Measurements from ENCODE around the gene TEX38. TPM values are rescaled to one million over a fixed set of nuclear protein-coding genes. Genes with fewer than 3 reads are reported as not detected.

TEX38 gene
- total RNA-seq, 2 experiments from 2014 or later, result not detected

DNA sequence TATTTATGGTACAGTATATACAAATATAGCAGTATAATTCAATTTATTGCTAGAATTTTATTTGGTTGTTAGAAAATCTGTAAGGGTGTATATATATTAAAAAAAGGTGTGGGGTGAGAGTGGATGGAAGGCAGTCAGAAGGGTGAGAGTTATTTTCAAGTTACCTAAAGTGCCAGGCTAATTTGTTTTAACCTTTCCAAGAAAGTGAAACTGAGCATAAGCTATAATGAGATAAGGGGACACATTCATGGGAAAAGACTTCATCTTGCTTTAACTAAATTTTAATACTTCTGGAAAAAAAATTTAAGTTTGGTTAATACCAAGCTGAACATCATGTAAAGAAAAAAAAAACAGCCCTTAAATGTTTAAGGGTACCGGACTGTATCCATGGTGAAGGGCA is 4.9 kb downstream of the TEX38 start:
- Histone ChIP-seq H4K20me1 (ENCODE audit: insufficient read depth, low read length) (no peaks in the 10 kb centered on the region), H3K79me2 (ENCODE audit: insufficient read depth, low read depth, low read length) (no peaks in the 10 kb centered on the region), H3K4me1 (ENCODE audit: insufficient read depth, low read length, poor library complexity, severe bottlenecking) (no peaks in the 10 kb centered on the region), H3K4me2 (ENCODE audit: low read length) (no peak overlapping the region), H3K9me2 (ENCODE audit: insufficient read depth, low read length) (no peaks in the 10 kb centered on the region), H3K4me3 (ENCODE audit: low read depth, low read length, poor library complexity, severe bottlenecking) (no peak overlapping the region), H3K27ac (ENCODE audit: low read depth, low read length, poor library complexity, severe bottlenecking) (no peak overlapping the region), H3K36me3 (ENCODE audit: insufficient read depth, low read length) (peaks cover 73% of the 10 kb centered on the region), H2AFZ (ENCODE audit: low read length) (no peak overlapping the region), H3K9me3 (ENCODE audit: low read length) (no peaks in the 10 kb centered on the region)
- intact Hi-C loops (cut with micrococcal nuclease; ENCODE audit: unreplicated experiment), result no loop called here
- ChIA-PET POLR2A (interaction anchor here (0.8 to 1.0 kb wide), 2 partner anchors 14 to 32 kb away, joined by 3 read pairs; no protein-coding TSS in a partner anchor), CTCF (ENCODE audit: unreplicated experiment) (no interaction called here)
- TF ChIP-seq EZH2phosphoT487 (IDR thresholded peaks at IDR 0.05; ENCODE audit: borderline replicate concordance, low read depth, low read length) (no peak), CTCF (conservative IDR thresholded peaks at IDR 0.05; ENCODE audit: low read length) (no peak)
- BruUV-seq (replicated peaks), result no TSS peak
- DNase-seq (ENCODE audit: low spot score), result no peak

GRCh38 chr1:46677339-46677738 is 5.7 kb downstream of the TEX38 start:
- TF ChIP-seq CTCF (conservative IDR thresholded peaks at IDR 0.05; ENCODE audit: low read length) (no peak), EZH2phosphoT487 (IDR thresholded peaks at IDR 0.05; ENCODE audit: borderline replicate concordance, low read depth, low read length) (no peak)
- Histone ChIP-seq H3K9me3 (ENCODE audit: low read length) (no peaks in the 10 kb centered on the region), H3K79me2 (ENCODE audit: insufficient read depth, low read depth, low read length) (no peaks in the 10 kb centered on the region), H3K4me2 (ENCODE audit: low read length) (no peak overlapping the region), H3K4me1 (ENCODE audit: insufficient read depth, low read length, poor library complexity, severe bottlenecking) (no peaks in the 10 kb centered on the region), H2AFZ (ENCODE audit: low read length) (no peak overlapping the region), H3K27ac (ENCODE audit: low read depth, low read length, poor library complexity, severe bottlenecking) (no peak overlapping the region), H3K36me3 (ENCODE audit: insufficient read depth, low read length) (peaks cover 81% of the 10 kb centered on the region), H3K4me3 (ENCODE audit: low read depth, low read length, poor library complexity, severe bottlenecking) (no peak overlapping the region), H3K9me2 (ENCODE audit: insufficient read depth, low read length) (no peaks in the 10 kb centered on the region), H4K20me1 (ENCODE audit: insufficient read depth, low read length) (no peaks in the 10 kb centered on the region)
- POLR2A ChIA-PET, result no interaction called here
- DNase-seq (ENCODE audit: low spot score), result no peak
- intact Hi-C loops (cut with micrococcal nuclease; ENCODE audit: unreplicated experiment), result no loop called here
- CTCF ChIA-PET (ENCODE audit: unreplicated experiment), result no interaction called here
- no TSS peak for BruUV-seq (replicated peaks)

- Histone ChIP-seq H4K20me1 (ENCODE audit: insufficient read depth, low read length) (no peaks in the 10 kb centered on the region), H3K9me3 (ENCODE audit: low read length) (no peaks in the 10 kb centered on the region), H3K4me2 (ENCODE audit: low read length) (no peak overlapping the region), H3K36me3 (ENCODE audit: insufficient read depth, low read length) (peaks cover 94% of the 10 kb centered on the region), H3K4me3 (ENCODE audit: low read depth, low read length, poor library complexity, severe bottlenecking) (no peak overlapping the region), H3K9me2 (ENCODE audit: insufficient read depth, low read length) (no peaks in the 10 kb centered on the region), H3K27ac (ENCODE audit: low read depth, low read length, poor library complexity, severe bottlenecking) (no peak overlapping the region), H3K79me2 (ENCODE audit: insufficient read depth, low read depth, low read length) (no peaks in the 10 kb centered on the region), H3K4me1 (ENCODE audit: insufficient read depth, low read length, poor library complexity, severe bottlenecking) (no peaks in the 10 kb centered on the region), H2AFZ (ENCODE audit: low read length) (no peak overlapping the region)
- ChIA-PET POLR2A (no interaction called here), CTCF (ENCODE audit: unreplicated experiment) (no interaction called here)
- no TSS peak for BruUV-seq (replicated peaks)
- TF ChIP-seq EZH2phosphoT487 (IDR thresholded peaks at IDR 0.05; ENCODE audit: borderline replicate concordance, low read depth, low read length) (no peak), CTCF (conservative IDR thresholded peaks at IDR 0.05; ENCODE audit: low read length) (no peak)
- intact Hi-C loops (cut with micrococcal nuclease; ENCODE audit: unreplicated experiment), result no loop called here
- DNase-seq (ENCODE audit: low spot score), result no peak
Observed at GRCh38 chr1:46679789-46680573, 8.3 kb downstream of the TEX38 start.

Data from OCI-LY7 (cell line).